ENCODE results near the gene PRSS33. TPM values are rescaled to one million over a fixed set of nuclear protein-coding genes. Genes with fewer than 3 reads are reported as not detected.

Gene PRSS33
- total RNA-seq, 1 experiment from 2014 or later = not detected

- H2AK5ac ChIP-seq (ENCODE audit: insufficient read length, low read length) = no peak overlapping the region
- H2BK12ac ChIP-seq (ENCODE audit: insufficient read length, low read depth, low read length) = no peak overlapping the region
- Mint-ChIP-seq H3K27me3 (ENCODE audit: low read depth) (peaks cover 4% of the 10 kb centered on the region), H3K27ac (no peak overlapping the region), H3K4me1 (peaks cover 0 to under 1% of the 10 kb centered on the region in 2 experiments; a peak in 1 of 4 replicates), H3K36me3 (ENCODE audit: insufficient read depth in 1 of 3, low read depth in 3 of 3) (no peaks in the 10 kb centered on the region; a peak in 1 of 7 replicates), H3K4me3 (no peak overlapping the region), H3K9me3 (no peaks in the 10 kb centered on the region; a peak in 1 of 5 replicates)
- no peak overlapping the region for H2BK15ac ChIP-seq (ENCODE audit: low read depth, low read length)
- no peaks in the 10 kb centered on the region for H3K79me2 ChIP-seq (ENCODE audit: insufficient read depth, low read length)
- no peak overlapping the region for H4K8ac ChIP-seq (replicated peaks; ENCODE audit: insufficient read length, low read depth, low read length)
- H3K9me3 ChIP-seq (ENCODE audit: control insufficient read depth, low read depth, low read length) = no peaks in the 10 kb centered on the region
- no peak overlapping the region for H3K14ac ChIP-seq (ENCODE audit: insufficient read depth, low read length)
- H3K9ac ChIP-seq (ENCODE audit: extremely low read depth, insufficient read length, low read length) = no peak overlapping the region
- no peaks in the 10 kb centered on the region for H3K27me3 ChIP-seq (ENCODE audit: insufficient read depth, low read length)
- no peak overlapping the region for H2BK120ac ChIP-seq (ENCODE audit: low read depth, low read length, poor library complexity, severe bottlenecking)
- H2BK5ac ChIP-seq (ENCODE audit: insufficient read length, low read length) = no peak overlapping the region
- no peak overlapping the region for H4K5ac ChIP-seq (ENCODE audit: insufficient read length, low read depth, low read length)
- no peak overlapping the region for H3K4me2 ChIP-seq (ENCODE audit: insufficient read depth, insufficient read length, low read length)
- no peaks in the 10 kb centered on the region for H4K20me1 ChIP-seq (ENCODE audit: control insufficient read depth, insufficient read depth, insufficient read length)
- H2AFZ ChIP-seq (ENCODE audit: low read length) = no peak overlapping the region
- no peaks in the 10 kb centered on the region for H3K4me1 ChIP-seq (ENCODE audit: insufficient read depth, low read length)
- no peak overlapping the region for H2BK20ac ChIP-seq (ENCODE audit: low read depth, low read length, poor library complexity, severe bottlenecking)
- TF ChIP-seq, protein P1, sequence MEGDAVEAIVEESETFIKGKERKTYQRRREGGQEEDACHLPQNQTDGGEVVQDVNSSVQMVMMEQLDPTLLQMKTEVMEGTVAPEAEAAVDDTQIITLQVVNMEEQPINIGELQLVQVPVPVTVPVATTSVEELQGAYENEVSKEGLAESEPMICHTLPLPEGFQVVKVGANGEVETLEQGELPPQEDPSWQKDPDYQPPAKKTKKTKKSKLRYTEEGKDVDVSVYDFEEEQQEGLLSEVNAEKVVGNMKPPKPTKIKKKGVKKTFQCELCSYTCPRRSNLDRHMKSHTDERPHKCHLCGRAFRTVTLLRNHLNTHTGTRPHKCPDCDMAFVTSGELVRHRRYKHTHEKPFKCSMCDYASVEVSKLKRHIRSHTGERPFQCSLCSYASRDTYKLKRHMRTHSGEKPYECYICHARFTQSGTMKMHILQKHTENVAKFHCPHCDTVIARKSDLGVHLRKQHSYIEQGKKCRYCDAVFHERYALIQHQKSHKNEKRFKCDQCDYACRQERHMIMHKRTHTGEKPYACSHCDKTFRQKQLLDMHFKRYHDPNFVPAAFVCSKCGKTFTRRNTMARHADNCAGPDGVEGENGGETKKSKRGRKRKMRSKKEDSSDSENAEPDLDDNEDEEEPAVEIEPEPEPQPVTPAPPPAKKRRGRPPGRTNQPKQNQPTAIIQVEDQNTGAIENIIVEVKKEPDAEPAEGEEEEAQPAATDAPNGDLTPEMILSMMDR (conservative IDR thresholded peaks at IDR 0.05) = no peak
- H3T11ph ChIP-seq (ENCODE audit: low read length) = no peak overlapping the region
- WGBS (ENCODE audit: extremely low coverage, insufficient read length, low lambda C conversion rate) = no CpG with 5 or more reads among the region's 5 CpGs
- no peak overlapping the region for H3K4ac ChIP-seq (ENCODE audit: low read depth, low read length)
- no peak overlapping the region for H4K91ac ChIP-seq (ENCODE audit: insufficient read length, low read depth, low read length)
- H3K18ac ChIP-seq (ENCODE audit: insufficient read length, low read depth, low read length) = no peak overlapping the region
- H3K23me2 ChIP-seq (ENCODE audit: insufficient read length, low read depth, low read length, poor library complexity, severe bottlenecking) = no peaks in the 10 kb centered on the region
- no peaks in the 10 kb centered on the region for H3K79me1 ChIP-seq (ENCODE audit: insufficient read depth, low read depth, low read length, poor library complexity, severe bottlenecking)
- no peak overlapping the region for H3K56ac ChIP-seq (ENCODE audit: insufficient read length, low read depth, low read length)
- no peak overlapping the region for H3K23ac ChIP-seq (ENCODE audit: insufficient read length, low read depth, low read length)
- no peak for DNase-seq
- no peak overlapping the region for H3K27ac ChIP-seq (ENCODE audit: insufficient read length, low read depth, low read length)
Measured at GRCh38 chr16:2830355-2830695, 43.0 kb upstream of the PRSS33 start.
